GM12875 (cell line): Measurements from ENCODE around the gene CLEC16A.

Experiments
- H3K4me3 ChIP-seq: one replicate; pipeline ENCODE4 v1.5.1; 2011; ENCODE audit warnings: low read depth, low read length, control low read depth
- TF ChIP-seq, protein P1 (sequence below): IDR thresholded peaks from 2 replicates; pipeline ENCODE4 v1.5.1; 2011; ENCODE audit warnings: low read depth, mild to moderate bottlenecking, control low read depth, inconsistent platforms, low read length, moderate library complexity, borderline replicate concordance; ENCODE audit not compliant: insufficient read depth

The CLEC16A gene

DNA sequence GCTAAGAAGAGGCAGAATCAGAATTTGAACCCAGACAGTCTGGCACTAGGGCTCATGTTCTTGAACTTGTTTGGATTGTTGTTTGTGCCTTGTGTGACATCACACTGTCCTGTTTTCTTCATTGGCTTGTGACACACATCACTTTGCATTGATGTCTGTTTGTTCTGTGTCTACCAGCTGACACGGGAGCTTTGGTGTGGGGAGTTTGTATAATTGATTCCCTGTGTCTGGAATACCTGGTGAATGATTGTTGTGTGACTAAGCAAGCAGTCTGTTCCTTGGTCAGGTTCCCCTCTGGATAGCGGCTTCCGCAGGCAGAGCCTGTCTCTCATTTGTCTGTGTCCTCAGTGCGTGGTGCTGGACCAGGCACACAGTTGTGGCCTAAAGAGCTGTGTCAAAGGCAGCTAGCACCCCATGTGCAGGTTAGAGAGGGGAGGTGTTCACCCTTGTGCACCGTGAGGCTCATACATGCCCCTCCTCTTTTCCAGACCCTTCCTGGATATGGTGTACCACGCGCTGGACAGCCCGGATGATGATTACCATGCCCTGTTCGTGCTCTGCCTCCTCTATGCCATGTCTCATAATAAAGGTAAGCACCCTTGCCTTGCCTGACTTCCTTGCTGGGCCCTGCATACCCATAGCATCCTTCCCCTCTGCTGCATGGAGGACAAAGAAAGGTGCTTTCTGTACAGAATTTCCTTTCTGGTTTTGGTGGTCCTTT lies 80.1 kb downstream of the CLEC16A start:
- TF ChIP-seq, protein P1, sequence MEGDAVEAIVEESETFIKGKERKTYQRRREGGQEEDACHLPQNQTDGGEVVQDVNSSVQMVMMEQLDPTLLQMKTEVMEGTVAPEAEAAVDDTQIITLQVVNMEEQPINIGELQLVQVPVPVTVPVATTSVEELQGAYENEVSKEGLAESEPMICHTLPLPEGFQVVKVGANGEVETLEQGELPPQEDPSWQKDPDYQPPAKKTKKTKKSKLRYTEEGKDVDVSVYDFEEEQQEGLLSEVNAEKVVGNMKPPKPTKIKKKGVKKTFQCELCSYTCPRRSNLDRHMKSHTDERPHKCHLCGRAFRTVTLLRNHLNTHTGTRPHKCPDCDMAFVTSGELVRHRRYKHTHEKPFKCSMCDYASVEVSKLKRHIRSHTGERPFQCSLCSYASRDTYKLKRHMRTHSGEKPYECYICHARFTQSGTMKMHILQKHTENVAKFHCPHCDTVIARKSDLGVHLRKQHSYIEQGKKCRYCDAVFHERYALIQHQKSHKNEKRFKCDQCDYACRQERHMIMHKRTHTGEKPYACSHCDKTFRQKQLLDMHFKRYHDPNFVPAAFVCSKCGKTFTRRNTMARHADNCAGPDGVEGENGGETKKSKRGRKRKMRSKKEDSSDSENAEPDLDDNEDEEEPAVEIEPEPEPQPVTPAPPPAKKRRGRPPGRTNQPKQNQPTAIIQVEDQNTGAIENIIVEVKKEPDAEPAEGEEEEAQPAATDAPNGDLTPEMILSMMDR: no peak

DNA sequence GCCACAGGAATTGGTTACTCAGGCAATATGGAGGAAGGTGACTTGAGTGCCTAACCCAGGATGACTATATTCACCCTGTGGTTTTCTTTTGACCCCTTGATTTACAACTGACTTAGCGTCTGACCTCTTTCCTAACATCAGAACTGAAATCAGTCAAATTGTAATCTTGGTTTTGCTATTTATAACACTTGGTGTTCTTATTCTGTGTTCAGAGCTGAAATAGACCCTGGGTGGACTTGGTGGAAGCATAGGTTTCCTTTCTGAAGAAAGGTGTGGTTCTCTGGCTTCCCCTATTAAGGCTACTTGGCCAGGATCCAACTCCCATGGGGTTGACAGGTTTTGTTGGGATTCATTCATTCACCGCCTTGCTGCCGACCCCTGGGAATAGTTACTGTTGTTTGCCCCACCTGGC lies 80.8 kb downstream of the CLEC16A start:
- no peak overlapping the region for H3K4me3 ChIP-seq
- TF ChIP-seq, protein P1: no peak

More for the DNA sequence above, 80.1 kb downstream of the CLEC16A start:
- no peak overlapping the region for H3K4me3 ChIP-seq

DNA sequence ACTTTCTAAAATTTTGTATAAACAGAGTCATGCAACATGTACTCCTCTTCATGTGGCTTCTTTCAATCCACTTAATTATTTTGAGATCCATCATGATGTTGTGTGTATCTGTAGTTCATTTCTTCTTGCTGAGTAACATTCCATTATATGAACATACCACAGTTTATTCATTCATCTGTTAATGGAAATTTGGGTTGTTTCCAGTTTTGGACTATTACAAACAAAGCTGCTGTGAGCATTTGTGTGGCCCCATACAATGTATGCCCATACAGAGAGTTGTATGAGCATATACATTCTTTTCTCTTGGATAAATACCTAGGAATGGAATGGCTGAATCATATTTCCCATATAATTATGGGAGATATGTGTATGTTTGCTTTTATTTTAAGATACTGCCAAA lies 85.6 kb downstream of the CLEC16A start:
- H3K4me3 ChIP-seq: no peak overlapping the region
- TF ChIP-seq, protein P1: no peak

DNA sequence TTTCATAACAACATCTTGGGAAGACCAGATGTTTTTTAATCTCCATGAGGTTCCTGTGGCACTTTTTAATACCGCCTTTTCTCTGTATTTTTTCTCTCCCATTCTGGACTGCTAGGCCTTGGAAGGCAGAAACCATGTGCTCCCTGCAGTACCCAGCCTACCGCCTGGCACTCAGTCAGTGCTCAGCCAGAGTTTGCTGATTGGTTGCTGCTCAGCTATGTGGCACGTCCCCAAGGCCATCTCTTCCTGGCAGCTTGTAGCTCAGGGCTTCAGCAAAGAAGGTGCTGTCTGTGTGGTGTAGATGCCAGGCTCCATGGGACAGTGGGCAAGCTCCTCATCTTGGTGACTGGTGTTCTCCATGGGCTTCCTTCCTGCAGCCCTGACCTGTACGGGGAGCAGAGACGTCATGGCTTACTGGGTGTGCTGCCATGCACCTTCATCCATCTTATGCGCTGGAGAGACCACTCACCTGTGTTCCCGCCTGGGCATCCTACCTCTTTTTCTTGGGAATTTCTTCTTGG lies 86.7 kb downstream of the CLEC16A start:
- no peak overlapping the region for H3K4me3 ChIP-seq
- TF ChIP-seq, protein P1: no peak

DNA sequence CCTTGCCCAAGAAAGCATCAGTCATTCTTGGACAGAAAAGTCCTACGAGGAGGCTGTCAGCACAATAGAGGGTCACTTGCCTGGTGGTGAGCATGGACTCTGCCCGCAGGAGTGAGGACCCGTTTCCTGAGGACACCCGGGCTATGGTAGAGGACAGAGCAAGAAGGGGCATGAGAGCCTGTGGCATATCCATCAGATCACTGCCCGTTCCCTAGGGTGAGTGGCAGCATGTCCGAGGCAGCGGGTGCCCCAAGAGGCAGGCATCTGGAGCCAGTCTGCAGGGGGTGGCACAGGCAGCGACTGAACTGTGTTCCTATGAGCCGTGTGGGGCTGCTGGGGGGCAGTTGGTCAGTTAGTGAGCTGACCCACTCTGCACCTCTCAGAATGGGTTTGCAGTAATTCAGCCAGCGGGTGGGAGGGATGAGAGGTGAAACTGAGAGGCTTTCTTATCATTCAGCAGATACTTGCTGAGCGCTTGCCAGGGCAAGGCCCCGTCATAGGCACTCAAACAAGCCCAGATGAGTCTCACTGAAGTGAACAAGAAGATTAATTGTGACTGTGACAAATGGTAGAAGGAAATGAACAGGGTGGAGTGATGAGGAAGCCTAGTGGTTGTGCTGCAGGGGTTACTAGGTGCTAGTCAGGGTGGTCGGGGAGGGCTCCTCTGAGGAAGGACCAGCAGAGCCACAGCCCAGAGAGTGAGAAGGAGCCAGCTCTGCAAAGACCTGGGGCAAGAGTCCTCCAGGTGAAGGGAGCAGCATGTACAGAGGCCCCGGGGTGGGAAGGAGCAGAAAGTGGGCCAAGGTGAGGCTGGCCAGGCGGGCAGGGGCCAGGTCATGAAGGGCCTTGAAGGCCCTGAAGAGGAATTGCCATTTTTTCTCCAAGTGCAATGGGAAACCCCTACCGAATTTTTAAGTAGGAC lies 87.9 kb downstream of the CLEC16A start:
- TF ChIP-seq, protein P1: no peak
- no peak overlapping the region for H3K4me3 ChIP-seq

DNA sequence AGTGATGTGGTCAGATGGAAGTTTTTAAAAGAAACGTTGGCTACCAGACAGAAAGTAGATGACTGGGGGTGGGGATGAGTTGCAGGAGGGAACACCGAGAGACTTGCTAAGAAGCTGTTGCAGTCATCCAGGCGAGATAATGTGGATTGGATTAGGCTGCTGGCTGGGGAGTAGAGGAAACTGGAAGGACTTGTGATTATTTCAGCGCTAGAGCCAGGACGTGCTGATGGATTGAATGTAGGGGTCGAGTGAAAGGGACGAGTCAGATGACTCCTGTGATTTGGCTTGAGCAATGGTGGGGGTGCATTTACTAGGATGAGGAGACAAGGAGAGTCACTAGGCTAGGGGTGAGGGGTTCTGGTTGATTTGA lies 88.5 kb downstream of the CLEC16A start:
- H3K4me3 ChIP-seq: no peak overlapping the region

More for the DNA sequence above, 88.5 kb downstream of the CLEC16A start:
- TF ChIP-seq, protein P1: no peak
